RWPE1 (cell line): ENCODE data around the gene GALNTL6.

Experiments
- CTCF ChIA-PET: fragments of 350-600 bp; sonication (Branson Sonifier 250); formaldehyde crosslinking; extraction: SDS; loops from one replicate; lab custom pipeline; 2021; lab: Yijun Ruan, JAX
- POLR2A ChIA-PET: fragments of 400-600 bp; formaldehyde crosslinking; extraction: SDS; loops from one replicate; lab custom pipeline; 2020; ENCODE audit warnings: antibody characterized with exemption; ENCODE audit not compliant: low non-redundant PET; lab: Yijun Ruan, JAX
- DNase-seq: peaks from one replicate; pipeline ENCODE4 v3.0.0; 2012; ENCODE audit warnings: low spot score
- H3K27ac ChIP-seq: fragments of 450-650 bp; 2 replicates; pipeline ENCODE4 v1.5.1; 2017
- CTCF ChIP-seq: fragments of 450-650 bp; conservative IDR thresholded peaks from 2 replicates; pipeline ENCODE4 v1.5.1; 2017; ENCODE audit warnings: low read depth, mild to moderate bottlenecking

Gene GALNTL6

GRCh38 chr4:172651961-172652360, 838.8 kb downstream of the GALNTL6 start:
- POLR2A ChIA-PET = no interaction called here
- CTCF ChIA-PET = interaction anchor here (0.6 kb wide), 1 partner anchor 960 kb away, joined by 5 read pairs; no protein-coding TSS in a partner anchor

GRCh38 chr4:172652369-172652768, 839.2 kb downstream of the GALNTL6 start:
- no peak overlapping the region for H3K27ac ChIP-seq
- ChIA-PET CTCF (interaction anchor here (0.6 kb wide), 1 partner anchor 961 kb away, joined by 5 read pairs; no protein-coding TSS in a partner anchor), POLR2A (no interaction called here)

More at GRCh38 chr4:172651961-172652360, 838.8 kb downstream of the GALNTL6 start:
- DNase-seq = no peak
- no peak overlapping the region for H3K27ac ChIP-seq
- no peak for TF ChIP-seq CTCF

GRCh38 chr4:172653676-172654075, 840.5 kb downstream of the GALNTL6 start:
- no peak overlapping the region for H3K27ac ChIP-seq
- CTCF ChIA-PET = no interaction called here
- no peak for TF ChIP-seq CTCF
- no peak for DNase-seq
- POLR2A ChIA-PET = no interaction called here

More at GRCh38 chr4:172652369-172652768, 839.2 kb downstream of the GALNTL6 start:
- no peak for DNase-seq
- TF ChIP-seq CTCF = no peak

DNA sequence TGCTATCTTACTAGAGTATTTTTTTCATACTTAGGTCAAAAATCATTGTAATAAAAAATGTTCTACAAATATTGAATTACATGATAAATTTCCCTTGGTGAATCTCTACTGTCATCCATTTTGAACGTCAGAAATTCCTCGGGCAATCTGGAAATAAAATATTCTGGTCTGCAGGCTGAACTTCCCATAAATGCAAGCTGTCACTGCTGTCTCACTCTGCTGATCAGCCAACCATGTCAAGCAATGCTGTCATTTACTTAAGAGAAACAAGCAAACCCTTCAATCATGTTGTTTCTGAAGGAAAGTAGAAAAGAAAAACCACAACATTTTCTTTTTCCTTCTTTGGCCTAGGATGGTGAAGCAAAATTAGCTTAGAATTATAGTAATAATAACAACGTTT, 841.3 kb downstream of the GALNTL6 start:
- ChIA-PET CTCF (interaction anchor here (0.9 kb wide), 1 partner anchor 24 kb away, joined by 3 read pairs; no protein-coding TSS in a partner anchor), POLR2A (no interaction called here)
- no peak for DNase-seq
- TF ChIP-seq CTCF = no peak
- no peak overlapping the region for H3K27ac ChIP-seq

DNA sequence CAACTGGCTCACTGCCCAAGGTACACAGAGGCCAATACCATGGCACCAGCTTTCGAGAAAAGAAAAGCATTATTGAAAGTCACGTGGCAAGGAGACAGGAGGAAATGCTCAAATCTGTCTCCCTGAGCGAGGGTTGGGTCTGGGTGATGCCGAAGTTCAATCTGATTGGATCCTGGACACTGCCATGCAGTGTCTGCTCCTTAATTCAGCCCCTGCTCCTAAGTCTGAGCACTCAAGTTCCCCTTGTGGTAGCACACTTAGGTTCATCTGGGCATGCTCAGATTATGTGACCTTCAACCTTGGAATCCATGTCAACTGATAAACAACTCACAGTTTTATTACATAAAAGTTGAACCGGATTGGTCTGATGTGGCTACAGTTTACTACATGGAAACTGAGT, 842.9 kb downstream of the GALNTL6 start:
- TF ChIP-seq CTCF = no peak
- H3K27ac ChIP-seq = no peak overlapping the region
- POLR2A ChIA-PET = no interaction called here
- CTCF ChIA-PET = no interaction called here
- no peak for DNase-seq

GRCh38 chr4:172657081-172657480, 843.9 kb downstream of the GALNTL6 start:
- ChIA-PET POLR2A (no interaction called here), CTCF (no interaction called here)
- no peak for TF ChIP-seq CTCF
- no peak for DNase-seq
- no peak overlapping the region for H3K27ac ChIP-seq
